Measurements from ENCODE around the gene FNDC10.
A peak's percentile ranks its signal among the peaks of the same experiment; 100 is the strongest.
"Not testable (repeated sequence)": the region's sequence is repeated elsewhere in the genome, so short reads cannot be mapped to it uniquely, and the experiment has no call there.

FNDC10 gene

DNA sequence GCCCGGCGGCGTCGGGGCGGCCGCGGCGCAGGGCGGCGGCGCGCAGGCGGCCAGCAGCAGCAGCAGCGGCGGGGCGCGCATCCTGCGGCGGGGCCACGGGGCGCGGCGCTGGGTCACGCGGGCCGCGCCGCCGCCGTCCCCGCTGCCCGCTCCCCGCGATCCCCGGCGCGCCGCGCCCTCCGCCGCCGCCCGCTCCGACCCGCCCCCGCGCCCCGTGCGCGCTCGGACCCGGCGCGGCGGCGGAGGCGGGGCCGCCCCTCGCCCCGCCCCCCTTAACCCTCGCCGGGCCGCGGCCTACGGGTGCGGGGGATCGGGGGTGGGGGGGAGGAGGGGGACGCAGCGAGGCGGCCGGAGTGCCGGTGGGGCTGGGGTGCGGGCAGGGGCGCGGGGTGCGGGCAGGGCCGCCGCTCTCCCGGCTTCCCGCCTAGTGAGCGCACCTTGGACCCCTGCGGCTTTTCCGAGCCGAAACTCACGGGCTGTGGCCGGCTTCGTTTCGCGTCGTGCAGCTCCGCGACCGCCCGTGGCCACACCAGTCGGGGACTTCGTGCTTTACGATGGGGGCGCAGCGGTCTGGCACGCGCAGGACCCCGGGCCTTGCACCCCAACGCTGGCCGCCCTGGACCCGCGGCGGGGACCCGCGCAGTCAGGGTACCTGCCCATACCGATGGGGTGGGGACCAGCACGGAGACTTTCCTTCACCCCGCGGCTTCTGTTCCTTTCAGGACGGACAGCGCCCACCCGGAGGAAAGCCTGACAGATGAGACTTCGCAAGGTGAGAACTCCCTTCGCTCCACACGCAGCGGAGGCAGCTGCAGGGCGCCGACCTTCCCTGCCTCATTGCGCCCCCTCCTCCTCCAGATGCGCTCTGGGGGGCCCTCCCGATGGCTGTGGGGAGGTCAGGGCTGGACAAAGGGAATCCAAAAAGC, at the start of gene FNDC10:
FNDC10 (minus strand) TSS at position 201 of the 926 bp plus-strand sequence; CDS start at position 81, 120 bp downstream.
- DNase-seq (ENCODE audit: low spot score), result no peak

DNA sequence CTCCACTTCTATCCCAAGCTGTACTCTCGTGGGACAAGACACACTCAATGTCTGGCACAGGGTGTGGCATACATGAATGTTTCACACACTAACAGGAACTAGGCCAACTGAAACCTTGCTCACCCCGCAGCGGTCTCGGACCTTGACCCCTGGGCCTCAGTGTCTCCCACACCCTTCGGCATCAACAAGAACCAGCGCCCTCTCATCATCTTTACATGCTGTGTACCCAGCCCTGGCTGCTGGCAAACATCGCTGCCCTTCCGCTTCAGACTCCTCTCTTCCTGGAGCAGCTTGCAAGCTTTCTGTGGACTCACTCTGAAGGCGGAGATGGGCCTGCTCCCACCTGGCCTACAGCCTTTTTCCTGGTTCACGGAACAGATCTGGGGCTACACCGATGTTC, 48.3 kb upstream of the FNDC10 start:
- not testable (repeated sequence) for DNase-seq (ENCODE audit: low spot score)

DNA sequence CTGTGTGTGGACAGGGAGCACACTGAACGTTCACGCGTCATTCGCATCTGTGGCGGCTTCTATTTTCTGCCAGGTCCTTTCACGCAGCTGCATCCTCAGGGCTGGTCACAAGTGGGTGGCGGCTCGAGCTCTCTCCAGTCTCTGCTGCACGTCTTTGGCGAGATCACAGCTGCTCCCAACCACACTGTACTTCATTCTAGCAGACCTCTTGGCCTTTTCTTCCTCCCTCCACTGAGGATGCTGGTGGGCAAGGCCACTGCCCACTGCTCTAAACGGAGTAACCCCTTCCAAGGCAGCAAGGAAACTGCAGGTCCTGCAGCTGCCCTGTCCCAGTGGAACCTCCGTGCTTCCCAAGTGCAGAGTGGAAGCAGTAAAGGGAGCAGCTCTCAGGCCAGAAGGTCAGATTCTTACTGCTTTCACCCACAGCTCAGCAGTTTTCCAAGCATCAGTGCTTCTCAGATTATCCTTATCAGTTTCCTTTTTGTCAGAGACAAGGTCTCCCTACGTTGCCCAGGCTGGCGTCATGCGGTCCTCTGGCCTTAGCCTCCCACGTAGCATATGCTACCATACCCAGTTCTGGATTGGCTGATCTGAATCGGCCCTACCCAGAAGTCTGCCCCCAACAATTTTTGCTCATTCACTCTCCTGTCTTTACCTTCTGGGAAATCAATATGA, 47.8 kb upstream of the FNDC10 start:
- DNase-seq (ENCODE audit: low spot score), result not testable (repeated sequence)

DNA sequence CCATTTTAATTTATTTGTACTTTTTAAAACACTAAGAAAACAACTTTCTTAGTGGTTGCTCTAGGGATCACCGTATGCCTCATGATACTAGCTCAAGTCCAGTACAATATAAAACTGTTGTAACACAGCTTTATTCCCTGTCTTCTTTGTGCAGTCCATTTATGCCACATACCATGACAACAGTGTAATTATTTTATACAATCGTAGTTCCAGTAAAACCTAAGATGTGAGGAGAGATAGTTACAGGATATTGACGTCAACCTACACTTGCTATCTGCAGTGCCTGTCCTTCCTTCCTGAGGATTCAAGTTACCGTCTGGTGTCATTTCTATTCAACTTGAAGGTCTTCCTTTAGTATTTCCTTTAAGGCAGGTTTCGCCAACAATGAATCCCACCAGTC, 46.4 kb upstream of the FNDC10 start:
- DNase-seq (ENCODE audit: low spot score), result not testable (repeated sequence)

DNA sequence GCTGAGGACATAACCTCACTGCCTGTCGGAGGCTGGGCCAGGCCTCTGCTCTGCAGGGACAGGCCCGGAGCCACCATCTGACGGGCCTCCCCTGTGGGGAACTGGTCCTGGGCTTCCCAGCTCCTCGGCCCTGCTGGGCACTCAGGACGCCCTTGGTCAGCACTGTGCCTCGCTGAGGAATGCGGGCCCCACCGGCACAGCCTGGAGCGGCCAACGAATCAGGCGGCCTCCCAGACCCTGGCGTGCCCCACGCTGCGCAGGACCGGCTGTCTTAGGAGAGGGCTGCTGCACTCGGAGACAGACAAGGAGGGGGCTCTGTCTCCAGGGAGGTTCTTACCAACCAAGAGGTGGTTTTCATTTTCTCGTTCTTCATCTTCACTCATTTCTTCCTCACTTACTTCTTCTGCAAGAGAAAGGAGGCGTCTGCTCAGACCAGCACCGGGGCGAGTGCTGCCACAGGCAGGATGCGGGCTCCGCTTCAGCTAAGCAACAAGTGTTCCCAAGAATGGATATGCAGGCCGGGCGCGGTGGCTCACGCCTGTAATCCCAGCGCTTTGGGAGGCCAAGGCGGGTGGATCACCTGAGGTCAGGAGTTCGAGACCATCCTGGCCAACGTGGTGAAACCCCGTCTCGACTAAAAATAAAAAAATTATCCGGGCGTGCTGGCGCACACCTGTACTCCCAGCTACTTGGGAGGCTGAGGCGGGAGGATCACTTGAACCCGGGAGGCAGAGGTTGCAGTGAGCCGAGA, 41.0 kb upstream of the FNDC10 start:
- not testable (repeated sequence) for DNase-seq (ENCODE audit: low spot score)

DNA sequence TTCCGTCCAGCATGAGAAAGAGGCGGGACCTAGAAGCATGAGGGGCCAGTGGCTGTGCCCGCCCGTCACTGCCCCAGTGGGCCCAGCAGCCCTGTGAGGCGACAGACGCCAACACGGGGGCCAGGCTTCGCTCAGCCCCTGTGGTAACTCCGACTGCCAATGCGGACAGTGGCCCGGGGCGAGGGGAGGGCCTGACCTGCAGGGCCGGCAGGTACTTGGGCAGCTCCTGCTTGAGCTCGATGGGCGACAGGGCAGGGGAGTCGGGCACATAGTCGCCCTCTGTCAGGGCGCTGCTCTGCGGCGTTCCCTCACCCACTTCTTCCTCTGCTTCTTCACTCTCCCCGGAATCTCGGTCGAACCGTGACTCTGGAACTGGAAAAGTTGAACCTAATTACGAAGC, 40.1 kb upstream of the FNDC10 start:
- DNase-seq (ENCODE audit: low spot score), result not testable (repeated sequence)

DNA sequence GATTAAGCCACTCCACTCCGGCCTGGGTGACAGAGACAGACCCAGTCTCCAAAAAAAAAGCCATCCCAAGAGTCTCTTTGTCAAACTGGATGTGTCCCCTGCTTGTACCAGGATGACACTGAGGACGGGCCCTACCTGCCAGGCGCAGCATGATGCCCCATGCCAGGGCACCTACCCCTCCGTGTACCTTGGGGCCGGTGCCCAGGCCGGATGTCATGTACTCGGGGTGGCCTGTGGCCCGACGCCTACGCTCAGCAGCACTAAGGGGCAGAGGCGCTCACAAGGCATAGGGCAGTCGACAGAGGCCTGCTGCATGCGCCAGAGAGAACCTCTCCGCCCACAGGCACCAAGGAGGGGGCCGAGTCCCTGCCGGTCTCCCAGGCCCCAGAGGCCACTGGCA, 39.4 kb upstream of the FNDC10 start:
- DNase-seq (ENCODE audit: low spot score), result not testable (repeated sequence)

DNA sequence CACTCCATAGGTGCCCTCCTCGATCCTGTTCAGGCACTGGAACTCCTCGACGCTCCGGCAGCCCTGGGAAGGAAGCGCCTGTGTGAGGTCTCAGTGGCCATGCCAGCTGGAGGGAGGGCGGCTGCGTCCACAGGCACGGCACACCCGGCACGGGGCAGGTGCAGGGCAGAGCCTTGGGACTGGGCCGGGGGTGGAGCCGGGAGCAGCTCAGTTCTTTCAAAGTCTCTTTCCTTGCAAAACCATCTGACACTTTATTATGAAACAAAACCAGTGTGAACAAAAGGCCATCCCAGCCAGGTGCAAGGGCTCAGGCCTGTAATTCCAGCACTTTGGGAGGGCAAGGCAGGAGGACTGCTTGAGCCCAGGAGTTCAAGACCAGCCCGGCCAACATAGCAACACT, 38.6 kb upstream of the FNDC10 start:
- not testable (repeated sequence) for DNase-seq (ENCODE audit: low spot score)

DNA sequence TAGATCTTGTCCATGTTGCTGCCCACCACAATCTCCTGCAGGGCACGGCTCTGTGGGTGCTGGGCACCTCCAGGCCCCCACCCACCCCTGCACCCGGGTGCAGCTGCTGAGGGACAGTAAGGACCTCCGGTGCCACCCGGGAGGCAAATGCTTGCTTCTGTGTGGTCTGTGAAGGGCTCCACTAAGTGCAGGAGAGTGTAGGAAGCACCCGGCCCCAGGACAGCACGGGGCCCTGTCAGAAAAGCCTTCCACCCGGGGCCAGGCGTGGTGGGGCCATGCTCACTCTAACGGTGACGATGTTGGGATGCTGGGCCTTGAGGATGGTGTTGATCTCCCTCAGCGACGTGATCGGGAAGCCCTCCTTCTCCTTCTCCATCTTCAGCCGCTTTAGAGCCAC, 37.5 kb upstream of the FNDC10 start:
- not testable (repeated sequence) for DNase-seq (ENCODE audit: low spot score)

DNA sequence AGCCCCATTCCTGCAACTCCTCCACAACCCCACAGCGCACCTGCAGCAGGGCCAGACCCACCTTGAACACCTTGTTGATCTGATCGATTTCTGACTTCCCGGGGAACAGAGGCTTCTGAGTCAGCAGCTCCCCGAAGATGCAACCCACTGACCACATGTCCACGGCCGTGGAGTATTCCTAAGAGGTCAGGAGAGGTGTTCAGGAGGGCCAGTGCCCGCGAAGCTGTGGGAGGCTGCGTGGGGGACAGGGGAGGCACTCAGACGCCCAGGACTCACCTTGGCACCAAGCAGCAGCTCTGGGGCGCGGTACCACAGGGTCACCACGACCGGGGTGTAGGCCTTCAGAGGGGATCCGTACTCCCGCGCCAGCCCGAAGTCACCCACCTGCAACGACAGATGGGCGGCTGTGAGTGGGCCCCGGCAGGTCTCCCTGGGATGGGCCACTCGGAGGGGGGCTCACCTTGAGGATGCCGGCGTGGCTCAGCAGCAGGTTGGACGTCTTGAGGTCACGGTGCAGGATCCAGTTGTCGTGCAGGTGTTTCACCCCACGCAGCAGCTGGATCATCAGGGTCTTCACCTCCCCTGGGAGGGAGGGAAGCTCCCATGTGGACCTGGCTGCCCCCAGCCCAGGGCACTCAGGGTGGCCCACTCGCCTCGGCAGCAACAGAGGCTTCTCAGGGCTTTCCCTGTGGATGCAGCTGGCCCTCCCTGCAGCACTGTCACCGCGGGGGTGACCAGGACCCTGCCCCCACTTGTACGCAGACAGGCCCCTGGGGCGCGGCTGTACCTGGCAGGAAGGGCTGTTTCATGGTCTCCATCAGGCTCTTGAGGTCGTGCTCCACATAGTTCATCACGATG, 36.9 kb upstream of the FNDC10 start:
- not testable (repeated sequence) for DNase-seq (ENCODE audit: low spot score)

DNA sequence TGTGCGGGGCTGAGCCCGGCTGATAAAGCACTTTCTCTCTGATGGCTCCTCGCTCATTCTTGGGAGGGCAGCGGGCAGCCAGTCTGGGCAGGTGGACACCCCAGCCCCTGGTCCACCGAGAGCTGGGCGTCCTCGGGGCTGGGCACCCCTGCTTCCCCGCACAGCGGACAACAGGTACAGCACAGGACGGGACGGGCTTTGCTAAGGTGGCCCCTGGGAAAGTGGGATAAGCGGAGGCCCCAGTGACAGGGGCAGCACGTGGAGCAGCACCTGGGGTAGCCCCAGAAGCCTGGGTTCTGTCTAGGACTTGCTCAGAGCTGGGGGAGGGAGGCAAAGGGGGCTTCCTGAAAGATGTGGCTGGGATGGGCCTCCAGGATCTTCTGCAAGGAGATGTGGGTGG, 34.7 kb upstream of the FNDC10 start:
- DNase-seq (ENCODE audit: low spot score), result not testable (repeated sequence)

DNA sequence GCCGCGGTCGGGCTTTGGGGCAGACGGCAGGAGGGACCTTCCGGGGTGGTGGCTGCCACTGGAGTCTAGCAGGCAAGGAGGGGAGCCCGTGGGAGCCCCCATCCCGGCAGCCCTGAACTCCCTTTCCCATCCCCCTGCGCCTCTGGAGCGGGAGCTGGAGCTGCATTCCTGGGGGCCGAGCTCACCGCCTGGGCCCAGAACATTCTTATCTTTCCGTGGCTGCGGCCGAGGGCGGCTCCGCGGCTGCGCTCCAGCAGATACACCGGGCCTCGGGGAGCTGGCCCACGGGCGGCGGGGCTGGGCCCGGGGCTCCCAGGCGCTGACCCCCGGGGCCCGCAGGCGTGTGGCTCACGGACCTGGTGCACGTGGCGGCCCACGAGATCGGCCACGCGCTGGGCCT, 33.5 kb upstream of the FNDC10 start:
- DNase-seq (ENCODE audit: low spot score), result not testable (repeated sequence)

DNA sequence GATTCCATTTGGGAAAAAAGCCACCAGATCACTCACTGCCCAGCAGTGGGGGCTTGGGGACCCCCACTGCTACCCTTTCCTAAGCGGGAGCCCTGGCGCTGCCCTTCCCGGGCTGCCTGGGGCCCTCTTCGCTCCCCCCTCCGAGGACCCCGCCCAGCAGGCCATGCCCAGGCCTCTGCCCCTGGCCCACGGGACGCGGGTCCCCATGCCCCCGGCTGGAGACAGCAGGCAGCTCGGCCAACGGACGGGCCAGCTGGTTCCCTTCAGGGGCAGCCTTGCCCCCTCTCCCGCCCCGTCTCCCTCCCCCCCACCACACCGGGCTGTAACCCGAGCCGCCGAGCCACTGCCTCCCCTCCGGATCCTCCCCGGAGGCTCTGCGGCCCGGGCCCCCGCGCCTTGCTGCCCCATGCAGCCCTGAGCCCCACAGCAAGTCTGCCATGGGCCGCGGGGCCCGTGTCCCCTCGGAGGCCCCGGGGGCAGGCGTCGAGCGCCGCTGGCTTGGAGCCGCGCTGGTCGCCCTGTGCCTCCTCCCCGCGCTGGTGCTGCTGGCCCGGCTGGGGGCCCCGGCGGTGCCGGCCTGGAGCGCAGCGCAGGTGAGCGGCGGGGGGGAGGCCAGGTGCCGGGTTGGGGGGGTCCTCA, 32.0 kb upstream of the FNDC10 start, which contains the start of gene MMP23B:
MMP23B (plus strand) TSS at position 392 of the 639 bp plus-strand sequence; CDS start at position 438, 46 bp downstream.
- DNase-seq (ENCODE audit: low spot score), result no peak

DNA sequence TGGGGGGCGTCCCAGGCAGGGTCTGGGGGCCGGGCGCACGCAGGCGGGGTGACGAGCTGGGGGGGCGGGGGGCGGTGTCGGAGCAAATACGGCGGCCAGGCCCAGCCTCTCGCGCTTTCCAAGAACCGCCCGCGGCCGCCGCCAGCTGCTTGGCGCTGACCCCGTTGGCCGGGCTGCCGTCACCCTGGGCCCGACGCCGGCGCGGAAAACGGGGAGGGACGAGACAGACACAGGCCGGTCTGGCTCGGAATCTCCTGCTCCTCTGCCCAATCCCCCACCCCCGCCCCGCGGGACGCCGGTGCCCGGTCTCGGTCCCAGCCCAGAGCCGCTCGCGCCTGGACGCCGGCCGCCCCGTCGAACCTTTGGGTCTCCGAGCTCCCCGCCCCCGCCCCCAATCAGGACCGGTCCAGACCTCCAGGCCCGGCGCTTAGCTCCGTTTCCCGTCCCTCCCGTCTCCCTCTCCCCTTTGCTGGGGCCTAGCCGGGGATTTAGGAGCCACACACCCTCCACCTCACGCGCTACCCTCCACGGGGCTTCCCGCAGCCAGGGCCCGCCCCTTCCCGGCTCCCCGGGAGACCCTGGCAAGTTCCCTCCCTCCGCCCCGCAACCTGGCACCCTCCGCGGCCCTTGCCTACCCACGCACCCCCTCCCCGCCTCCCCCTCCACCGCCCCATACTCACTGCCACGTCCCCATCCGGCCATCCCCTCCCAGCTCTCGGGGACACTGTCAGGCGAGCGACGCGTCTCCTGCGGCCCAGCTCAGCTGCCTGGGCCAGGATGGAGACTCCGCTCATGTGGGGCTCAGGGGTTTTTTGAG, 31.2 kb upstream of the FNDC10 start:
- DNase-seq (ENCODE audit: low spot score), result no peak

DNA sequence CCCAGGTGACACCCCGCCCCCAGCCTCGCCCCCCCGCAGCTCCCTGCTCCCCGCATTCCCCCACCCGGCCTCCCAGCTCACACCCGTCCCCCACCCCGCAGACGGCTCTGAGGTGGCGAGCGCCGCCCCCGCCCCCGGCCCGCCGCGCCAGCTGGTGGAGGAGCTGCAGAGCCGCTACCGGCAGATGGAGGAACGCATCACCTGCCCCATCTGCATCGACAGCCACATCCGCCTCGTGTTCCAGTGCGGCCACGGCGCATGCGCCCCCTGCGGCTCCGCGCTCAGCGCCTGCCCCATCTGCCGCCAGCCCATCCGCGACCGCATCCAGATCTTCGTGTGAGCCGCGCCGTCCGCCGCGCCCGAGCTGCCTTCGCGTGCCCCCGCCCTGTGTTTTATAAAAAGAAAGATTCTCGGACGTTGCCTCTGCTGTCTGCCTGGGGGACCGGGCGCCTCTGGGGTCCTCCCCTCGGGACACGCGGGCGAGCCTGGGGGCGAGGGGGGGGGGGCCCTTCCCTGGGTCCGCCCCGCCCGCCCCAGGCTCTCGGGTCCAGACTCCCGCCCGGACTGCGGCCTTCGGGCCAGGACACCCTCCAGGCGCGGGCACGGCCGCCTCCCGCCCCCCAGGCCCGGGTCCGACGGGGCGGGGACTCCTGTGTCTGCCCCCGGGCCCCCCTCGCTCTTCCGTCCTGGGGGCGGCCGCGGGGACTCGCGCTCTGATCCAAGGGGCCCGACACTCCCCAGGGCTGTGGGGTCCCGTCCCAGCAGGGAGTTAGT, 30.4 kb upstream of the FNDC10 start:
- peak; percentile 50 for DNase-seq (ENCODE audit: low spot score)

DNA sequence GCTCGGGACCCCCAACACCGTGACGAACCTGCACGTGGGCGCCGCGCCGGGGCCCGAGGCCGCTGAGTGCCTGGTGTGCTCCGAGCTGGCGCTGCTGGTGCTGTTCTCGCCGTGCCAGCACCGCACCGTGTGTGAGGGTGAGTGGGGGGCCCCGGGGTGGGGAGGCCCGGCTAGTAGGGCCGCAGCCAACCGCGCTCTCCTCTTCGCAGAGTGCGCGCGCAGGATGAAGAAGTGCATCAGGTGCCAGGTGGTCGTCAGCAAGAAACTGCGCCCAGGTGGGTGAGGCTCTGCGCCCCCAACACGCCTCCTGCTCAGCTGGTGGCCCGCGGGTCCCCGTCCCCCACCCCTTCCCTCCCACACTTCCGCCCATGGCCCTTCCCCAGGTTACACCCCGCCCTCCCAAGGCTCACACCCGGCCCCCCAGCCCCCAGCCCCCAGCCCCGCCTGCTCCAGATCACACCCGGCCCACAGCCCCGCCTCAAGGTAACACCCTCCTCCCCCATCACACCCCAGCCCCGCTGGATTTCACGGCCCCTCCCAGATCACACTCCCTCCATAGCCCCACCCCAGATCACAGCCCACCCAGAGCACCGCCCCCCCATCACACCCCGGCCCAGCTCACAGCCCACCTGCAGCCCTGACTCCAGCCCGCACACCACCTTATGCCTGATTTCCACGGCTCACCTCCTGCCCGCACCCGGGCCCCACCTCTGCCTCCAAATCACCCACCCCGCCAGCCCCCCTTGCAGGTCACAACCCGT, 29.7 kb upstream of the FNDC10 start:
- DNase-seq (ENCODE audit: low spot score), result no peak

DNA sequence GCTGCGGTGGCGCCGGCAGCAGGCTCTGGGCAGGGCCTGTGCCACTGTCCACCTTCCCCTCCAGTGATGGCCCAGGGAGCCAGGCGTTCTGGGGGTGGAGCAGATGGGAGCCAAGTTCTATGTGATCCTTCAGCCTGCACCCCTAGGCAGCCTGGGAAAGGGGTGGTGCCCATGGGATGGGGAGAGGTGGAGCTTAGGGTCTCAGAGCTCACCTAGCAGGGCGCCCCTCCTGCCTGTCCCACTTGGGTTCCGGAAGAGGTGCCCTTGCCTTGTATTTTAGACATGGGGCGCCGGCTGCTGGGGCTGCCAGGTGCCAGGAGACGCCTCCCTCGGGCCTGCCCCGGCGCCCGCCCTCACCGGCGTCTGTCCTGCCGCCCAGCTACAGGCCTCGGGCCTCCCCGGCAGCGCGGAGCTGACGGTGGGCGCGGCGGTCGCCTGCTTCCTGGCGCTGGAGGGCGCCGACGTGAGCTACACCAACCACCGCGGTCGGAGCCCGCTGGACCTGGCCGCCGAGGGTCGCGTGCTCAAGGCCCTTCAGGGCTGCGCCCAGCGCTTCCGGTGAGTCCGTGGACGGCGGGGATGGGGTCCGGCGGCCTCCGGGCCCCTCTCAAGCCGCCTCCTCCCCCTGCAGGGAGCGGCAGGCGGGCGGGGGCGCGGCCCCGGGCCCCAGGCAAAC, 29.0 kb upstream of the FNDC10 start:
- DNase-seq (ENCODE audit: low spot score), result no peak
